B cell (primary cell): Measurements from ENCODE around the gene ZEB2. TPM values are rescaled to one million over a fixed set of nuclear protein-coding genes. Genes with fewer than 3 reads are reported as not detected.

Experiments
- ATAC-seq: fragments of 200-7000 bp; cut with Tn5 transposase; one replicate; pipeline ENCODE4 v1.10.0; 2021; ENCODE audit warnings: low read depth, mild to moderate bottlenecking, moderate number of reproducible peaks, moderate library complexity
- CTCF ChIA-PET: fragments of 350-600 bp; sonication (Branson Sonifier 250); formaldehyde crosslinking; loops from one replicate; lab custom pipeline; 2021; ENCODE audit warnings: antibody characterized with exemption, inconsistent platforms; lab: Charles Lee
- POLR2A ChIA-PET: fragments of 350-600 bp; sonication (Branson Sonifier 250); formaldehyde crosslinking; loops from one replicate; lab custom pipeline; 2021; ENCODE audit warnings: antibody characterized with exemption; lab: Charles Lee
- DNase-seq: peaks from one replicate; pipeline ENCODE4 v3.0.0; 2013
- H2AFZ ChIP-seq: 2 replicates; pipeline ENCODE4 v1.6.1; 2012; ENCODE audit warnings: mild to moderate bottlenecking, low read depth, low read length; ENCODE audit not compliant: insufficient read depth, poor library complexity, severe bottlenecking
- H3K27ac ChIP-seq, 2 donors: 1 replicate in 1 of 2; 2 replicates in 1 of 2; pipeline ENCODE4 v1.5.1; 2012 to 2013; ENCODE audit warnings: low read length in 2 of 2, mild to moderate bottlenecking in 2 of 2, moderate library complexity in 1 of 2
- H3K27me3 ChIP-seq, 4 experiments: fragments of 200-600 bp in 1 of 4; sonication (generic) in 1 of 4; replicated peaks in 1 of 4; 1 replicate in 2 of 4; 2 replicates in 2 of 4; pipeline versions ENCODE4 v1.6.1 to v1.7.0; 2013 to 2016; ENCODE audit warnings: low read length in 3 of 4, mild to moderate bottlenecking in 2 of 4, mixed read lengths in 1 of 4, moderate library complexity in 1 of 4; ENCODE audit not compliant: insufficient read depth in 4 of 4, control insufficient read depth in 3 of 4; ENCODE audit errors: control extremely low read depth in 1 of 4
- H3K36me3 ChIP-seq, 2 experiments: replicated peaks in 1 of 2; 1 replicate in 1 of 2; 2 replicates in 1 of 2; pipeline versions ENCODE4 v1.6.1 to v1.7.1; 2013; ENCODE audit warnings: low read length in 1 of 2; ENCODE audit not compliant: insufficient read depth in 2 of 2, control insufficient read depth in 1 of 2; ENCODE audit errors: control extremely low read depth in 1 of 2, extremely low read depth in 1 of 2
- H3K4me1 ChIP-seq, 2 donors: fragments of 200-600 bp in 1 of 2; sonication (generic) in 1 of 2; 1 replicate in 1 of 2; 2 replicates in 1 of 2; pipeline versions ENCODE4 v1.5.1 to v1.6.1; 2013 to 2017; ENCODE audit warnings: low read length in 2 of 2; ENCODE audit not compliant: control insufficient read depth in 2 of 2, insufficient read depth in 2 of 2
- H3K4me2 ChIP-seq: replicated peaks from 2 replicates; pipeline ENCODE3; 2012; ENCODE audit warnings: mild to moderate bottlenecking, low read depth, low read length; ENCODE audit not compliant: poor library complexity, severe bottlenecking
- H3K4me3 ChIP-seq, 5 experiments: fragments of 200-600 bp in 1 of 5; sonication (generic) in 1 of 5; 1 replicate in 3 of 5; 2 replicates in 2 of 5; pipeline versions ENCODE4 v1.5.1 to v1.7.0; 2011 to 2016; ENCODE audit warnings: low read length in 4 of 5, mild to moderate bottlenecking in 4 of 5, low read depth in 2 of 5, control low read depth in 1 of 5, moderate library complexity in 1 of 5; ENCODE audit not compliant: insufficient read depth in 1 of 5; ENCODE audit errors: control extremely low read depth in 1 of 5, extremely low read depth in 1 of 5
- H3K79me2 ChIP-seq: fragments of 200-600 bp; sonication (generic); one replicate; pipeline ENCODE4 v1.6.0; 2016; ENCODE audit warnings: low read length; ENCODE audit not compliant: control insufficient read depth, insufficient read depth
- H3K9ac ChIP-seq: fragments of 200-600 bp; sonication (generic); 2 replicates; pipeline ENCODE4 v1.6.1; 2017; ENCODE audit warnings: mild to moderate bottlenecking, low read length, moderate library complexity
- H3K9me3 ChIP-seq, 3 donors: one replicate each; pipeline versions ENCODE4 v1.6.1 to v1.7.1; 2013; ENCODE audit warnings: low read length in 2 of 3; ENCODE audit not compliant: control insufficient read depth in 2 of 3, insufficient read depth in 1 of 3; ENCODE audit errors: control extremely low read depth in 1 of 3
- H4K20me1 ChIP-seq: 2 replicates; pipeline ENCODE4 v1.6.0; 2012; ENCODE audit warnings: mild to moderate bottlenecking, low read length; ENCODE audit not compliant: insufficient read depth, control insufficient read depth, poor library complexity, severe bottlenecking
- H3K27ac Mint-ChIP-seq: one replicate; pipeline ENCODE4 v1.8.0; 2021; ENCODE audit warnings: mixed read lengths
- H3K27me3 Mint-ChIP-seq: one replicate; pipeline ENCODE4 v1.8.0; 2021; ENCODE audit warnings: mixed read lengths
- H3K4me1 Mint-ChIP-seq: one replicate; pipeline ENCODE4 v1.8.0; 2021; ENCODE audit warnings: mixed read lengths
- H3K4me3 Mint-ChIP-seq: one replicate; pipeline ENCODE4 v1.8.0; 2021; ENCODE audit warnings: mixed read lengths
- H3K9me3 Mint-ChIP-seq: one replicate; pipeline ENCODE4 v1.8.0; 2022; ENCODE audit warnings: mixed read lengths; ENCODE audit not compliant: insufficient read depth
- EZH2 ChIP-seq: IDR thresholded peaks from 2 replicates; pipeline ENCODE4 v1.6.1; 2012; ENCODE audit warnings: borderline replicate concordance, low read depth, mild to moderate bottlenecking, moderate library complexity, low read length; ENCODE audit not compliant: insufficient read depth, poor library complexity, severe bottlenecking
- WGBS: methylation state at CpG from one replicate; pipeline ENCODE4 v1.1.5; 2013; ENCODE audit warnings: missing lambda C conversion rate; ENCODE audit not compliant: insufficient coverage; 5-methylcytosine and 5-hydroxymethylcytosine counted together
- intact Hi-C: fragments of 100-400 bp; cut with micrococcal nuclease; formaldehyde crosslinking; loops from one replicate; pipeline ENCODE4 v1.10.0; 2022
- polyA plus RNA-seq: library from polyadenylated mRNA; depleted of rRNA; stranded (reverse); fragments of >200 nt; gene quantifications from 2 replicates; pipeline ENCODE4 v1.2.3, GENCODE V29; 2012
- total RNA-seq, 2 donors: library from RNA; stranded (reverse); fragments of 120-200 nt in 1 of 2; gene quantifications; 1 replicate in 1 of 2; 2 replicates in 1 of 2; pipeline versions ENCODE4 v1.2.3 to v1.2.4, GENCODE V29; 2013 to 2022
- TF ChIP-seq, protein P1 (sequence below): fragments of 200-600 bp; IDR thresholded peaks from one replicate; pipeline ENCODE4 v1.8.0; 2022; ENCODE audit warnings: antibody characterized with exemption, mild to moderate bottlenecking

The ZEB2 gene
- total and polyA plus RNA-seq, 2 donors (not counting 1 experiment from before 2014, with no cell fraction given) = 56.3 to 217 TPM

DNA sequence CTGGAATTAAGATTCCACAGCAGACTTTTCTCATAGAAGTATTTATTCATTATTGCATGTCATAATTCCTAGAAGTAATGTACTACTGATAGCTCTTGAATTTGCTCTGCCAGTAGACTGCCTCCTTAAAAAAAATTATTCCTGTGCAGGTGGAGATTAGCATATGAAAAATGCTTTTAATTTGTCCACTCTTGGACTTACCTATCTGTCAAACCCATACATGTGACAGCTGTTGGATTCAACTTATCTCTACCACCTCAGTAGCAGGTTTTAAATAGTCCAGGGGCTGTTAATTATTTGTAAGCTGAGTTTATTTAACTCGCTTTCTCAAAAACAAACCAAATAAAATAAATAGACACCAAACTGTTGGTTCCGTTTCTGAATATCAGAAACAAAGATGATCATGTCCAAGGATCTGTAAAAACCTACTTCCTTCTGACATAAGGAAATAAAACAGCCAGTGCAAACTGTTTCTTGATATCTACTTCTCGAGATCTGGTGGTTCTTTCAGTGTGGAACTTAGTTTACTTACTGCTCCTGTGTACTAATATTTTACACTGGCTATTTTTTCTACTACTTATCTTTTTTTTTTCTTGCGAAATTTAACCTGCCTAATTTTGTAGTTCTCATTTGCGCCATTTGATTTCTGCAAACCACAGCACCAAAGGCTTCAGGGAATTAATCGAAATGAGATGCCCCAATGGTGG, 44.2 kb downstream of the ZEB2 start:
- DNase-seq (no peak), ATAC-seq (no peak)
- H3K36me3 ChIP-seq = peaks cover 4 to 28% of the 10 kb centered on the region in 2 experiments
- no peaks in the 10 kb centered on the region for H3K9me3 ChIP-seq
- H3K27ac ChIP-seq = no peak overlapping the region
- no peaks in the 10 kb centered on the region for H3K27me3 Mint-ChIP-seq
- peaks cover 52% of the 10 kb centered on the region for H3K4me1 Mint-ChIP-seq
- intact Hi-C loops = no loop called here
- TF ChIP-seq, protein P1, sequence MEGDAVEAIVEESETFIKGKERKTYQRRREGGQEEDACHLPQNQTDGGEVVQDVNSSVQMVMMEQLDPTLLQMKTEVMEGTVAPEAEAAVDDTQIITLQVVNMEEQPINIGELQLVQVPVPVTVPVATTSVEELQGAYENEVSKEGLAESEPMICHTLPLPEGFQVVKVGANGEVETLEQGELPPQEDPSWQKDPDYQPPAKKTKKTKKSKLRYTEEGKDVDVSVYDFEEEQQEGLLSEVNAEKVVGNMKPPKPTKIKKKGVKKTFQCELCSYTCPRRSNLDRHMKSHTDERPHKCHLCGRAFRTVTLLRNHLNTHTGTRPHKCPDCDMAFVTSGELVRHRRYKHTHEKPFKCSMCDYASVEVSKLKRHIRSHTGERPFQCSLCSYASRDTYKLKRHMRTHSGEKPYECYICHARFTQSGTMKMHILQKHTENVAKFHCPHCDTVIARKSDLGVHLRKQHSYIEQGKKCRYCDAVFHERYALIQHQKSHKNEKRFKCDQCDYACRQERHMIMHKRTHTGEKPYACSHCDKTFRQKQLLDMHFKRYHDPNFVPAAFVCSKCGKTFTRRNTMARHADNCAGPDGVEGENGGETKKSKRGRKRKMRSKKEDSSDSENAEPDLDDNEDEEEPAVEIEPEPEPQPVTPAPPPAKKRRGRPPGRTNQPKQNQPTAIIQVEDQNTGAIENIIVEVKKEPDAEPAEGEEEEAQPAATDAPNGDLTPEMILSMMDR = no peak
- TF ChIP-seq EZH2 = no peak
- H3K9ac ChIP-seq = no peak overlapping the region
- WGBS = no CpG with 5 or more reads among the region's 6 CpGs
- no peak overlapping the region for H3K4me3 Mint-ChIP-seq
- CTCF ChIA-PET = interaction anchor here (1.6 kb wide), 1 partner anchor 26 kb away, joined by 6 read pairs; no protein-coding TSS in a partner anchor
- H3K27me3 ChIP-seq = no peaks in the 10 kb centered on the region
- H3K4me2 ChIP-seq = no peak overlapping the region
- peaks cover 90% of the 10 kb centered on the region for H3K79me2 ChIP-seq
- POLR2A ChIA-PET = no interaction called here
- no peak overlapping the region for H3K4me3 ChIP-seq
- H3K9me3 Mint-ChIP-seq = no peaks in the 10 kb centered on the region
- no peak overlapping the region for H2AFZ ChIP-seq
- no peak overlapping the region for H3K27ac Mint-ChIP-seq
- H3K4me1 ChIP-seq = peaks cover 47 to 52% of the 10 kb centered on the region in 2 donors
- H4K20me1 ChIP-seq = peaks cover 85% of the 10 kb centered on the region

DNA sequence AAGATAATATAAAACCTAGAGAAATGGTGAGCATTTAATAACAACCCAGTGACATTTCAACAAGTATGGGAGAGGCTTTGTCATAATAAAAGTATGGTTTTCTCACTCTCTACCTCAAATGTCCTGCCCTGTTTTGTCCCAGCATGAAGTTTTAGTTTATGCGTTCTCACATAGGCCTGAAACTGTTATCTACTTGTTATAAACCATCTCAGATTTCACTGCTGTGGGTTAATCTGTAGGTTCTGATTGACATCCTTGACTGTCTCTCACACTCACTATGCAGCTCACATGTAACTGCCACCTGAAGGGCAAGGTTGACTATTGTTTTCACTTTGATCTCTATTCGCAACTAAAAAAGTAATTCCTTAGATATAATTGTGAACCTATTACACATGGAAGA, 44.9 kb downstream of the ZEB2 start:
- no peak overlapping the region for H3K4me3 Mint-ChIP-seq
- intact Hi-C loops = no loop called here
- ATAC-seq (no peak), DNase-seq (no peak)
- POLR2A ChIA-PET = no interaction called here
- no peak overlapping the region for H3K4me2 ChIP-seq
- no peak for TF ChIP-seq EZH2
- TF ChIP-seq, protein P1 = no peak
- no peaks in the 10 kb centered on the region for H3K27me3 Mint-ChIP-seq
- no peaks in the 10 kb centered on the region for H3K27me3 ChIP-seq
- H3K9me3 Mint-ChIP-seq = no peaks in the 10 kb centered on the region
- no peak overlapping the region for H2AFZ ChIP-seq
- H3K36me3 ChIP-seq = peaks cover 4 to 31% of the 10 kb centered on the region in 2 experiments
- peaks cover 46% of the 10 kb centered on the region for H3K4me1 Mint-ChIP-seq
- no peak overlapping the region for H3K9ac ChIP-seq
- no CpG with 5 or more reads among the region's 2 CpGs for WGBS
- H4K20me1 ChIP-seq = peaks cover 82% of the 10 kb centered on the region
- CTCF ChIA-PET = interaction anchor here (0.6 kb wide), 1 partner anchor 66 kb away, joined by 3 read pairs; no protein-coding TSS in a partner anchor
- no peak overlapping the region for H3K27ac Mint-ChIP-seq
- H3K79me2 ChIP-seq = peaks cover 90% of the 10 kb centered on the region
- peaks cover 48 to 52% of the 10 kb centered on the region in 2 donors for H3K4me1 ChIP-seq
- no peaks in the 10 kb centered on the region for H3K9me3 ChIP-seq
- H3K4me3 ChIP-seq = no peak overlapping the region
- no peak overlapping the region for H3K27ac ChIP-seq
